Neural crest cell (in vitro differentiated cells): ENCODE results near the gene PHF19. TPM values are rescaled to one million over a fixed set of nuclear protein-coding genes. Genes with fewer than 3 reads are reported as not detected.
A peak's percentile ranks its signal among the peaks of the same experiment; 100 is the strongest.

Experiments used
- DNase-seq: peaks from one replicate; pipeline ENCODE4 v3.0.0; 2021; ENCODE audit warnings: low read depth, mixed read lengths, low spot score
- H3K27ac Mint-ChIP-seq: one replicate; pipeline ENCODE4 v1.8.0; 2021; ENCODE audit warnings: mild to moderate bottlenecking, mixed read lengths; ENCODE audit not compliant: unreplicated experiment
- H3K27me3 Mint-ChIP-seq: 2 replicates; pipeline ENCODE4 v1.8.0; 2021; ENCODE audit warnings: low read depth, mild to moderate bottlenecking, mixed read lengths
- H3K36me3 Mint-ChIP-seq: 2 replicates; pipeline ENCODE4 v1.8.0; 2021; ENCODE audit warnings: low read depth, mild to moderate bottlenecking, mixed read lengths
- H3K4me1 Mint-ChIP-seq: 2 replicates; pipeline ENCODE4 v1.8.0; 2021; ENCODE audit warnings: mixed read lengths
- H3K4me3 Mint-ChIP-seq: one replicate; pipeline ENCODE4 v1.8.0; 2021; ENCODE audit warnings: mild to moderate bottlenecking, mixed read lengths
- H3K9me3 Mint-ChIP-seq: 2 replicates; pipeline ENCODE4 v1.8.0; 2021; ENCODE audit warnings: mixed read lengths
- CTCF ChIP-seq: fragments of 200-600 bp; sonication (generic); conservative IDR thresholded peaks from 2 replicates; pipeline ENCODE4 v1.5.0; 2021; ENCODE audit warnings: antibody characterized with exemption, mild to moderate bottlenecking
- total RNA-seq: library from RNA; stranded (reverse); gene quantifications from 2 replicates; pipeline ENCODE4 v1.2.1, GENCODE V29; 2021

PHF19 gene
- total RNA-seq, 1 donor from 2014 or later: 110 TPM

- Mint-ChIP-seq H3K36me3 (peaks cover 8% of the 10 kb centered on the region), H3K27me3 (peaks cover 2% of the 10 kb centered on the region), H3K27ac (no peak overlapping the region), H3K4me1 (peaks cover 36% of the 10 kb centered on the region), H3K9me3 (no peaks in the 10 kb centered on the region), H3K4me3 (peak overlapping the region; percentile 90)
- TF ChIP-seq CTCF: no peak
- DNase-seq: no peak
Observed at GRCh38 chr9:120878188-120879130, 1.5 kb upstream of the PHF19 start.

- peaks cover 38% of the 10 kb centered on the region for H3K4me1 Mint-ChIP-seq
- peak overlapping the region; percentile 95 for H3K27ac Mint-ChIP-seq
- H3K27me3 Mint-ChIP-seq: peaks cover 2% of the 10 kb centered on the region
- no peaks in the 10 kb centered on the region for H3K9me3 Mint-ChIP-seq
- peak overlapping the region; percentile 90 for H3K4me3 Mint-ChIP-seq
- H3K36me3 Mint-ChIP-seq: peaks cover 8% of the 10 kb centered on the region
- no peak for TF ChIP-seq CTCF
- DNase-seq: peak; percentile 65
Observed at GRCh38 chr9:120877276-120878034, 467 bp upstream of the PHF19 start.

GRCh38 chr9:120875954-120876841 lies 790 bp downstream of the PHF19 start:
- TF ChIP-seq CTCF: no peak
- Mint-ChIP-seq H3K4me3 (peak overlapping the region; percentile 90), H3K36me3 (peaks cover 12% of the 10 kb centered on the region), H3K4me1 (peaks cover 42% of the 10 kb centered on the region), H3K27me3 (peaks cover 2% of the 10 kb centered on the region), H3K27ac (peak overlapping the region; percentile 47), H3K9me3 (no peaks in the 10 kb centered on the region)
- peak; percentile 61 for DNase-seq

GRCh38 chr9:120875643-120875953 lies 1.4 kb downstream of the PHF19 start:
- Mint-ChIP-seq H3K9me3 (no peaks in the 10 kb centered on the region), H3K4me1 (peaks cover 46% of the 10 kb centered on the region), H3K27me3 (peaks cover 2% of the 10 kb centered on the region), H3K4me3 (peak overlapping the region; percentile 90), H3K36me3 (peaks cover 12% of the 10 kb centered on the region), H3K27ac (peak overlapping the region; percentile 28)
- DNase-seq: no peak
- TF ChIP-seq CTCF: no peak

GRCh38 chr9:120875195-120875565 lies 1.8 kb downstream of the PHF19 start:
- Mint-ChIP-seq H3K27me3 (peaks cover 2% of the 10 kb centered on the region), H3K27ac (no peak overlapping the region), H3K36me3 (peaks cover 12% of the 10 kb centered on the region), H3K4me3 (peak overlapping the region; percentile 90), H3K9me3 (no peaks in the 10 kb centered on the region), H3K4me1 (peaks cover 46% of the 10 kb centered on the region)
- no peak for DNase-seq
- TF ChIP-seq CTCF: no peak
